Measurements from ENCODE around the gene ATP6V1F. TPM values are rescaled to one million over a fixed set of nuclear protein-coding genes. Genes with fewer than 3 reads are reported as not detected.

ATP6V1F gene
- polyA plus RNA-seq, 3 donors: 327 to 593 (median 511) TPM

DNA sequence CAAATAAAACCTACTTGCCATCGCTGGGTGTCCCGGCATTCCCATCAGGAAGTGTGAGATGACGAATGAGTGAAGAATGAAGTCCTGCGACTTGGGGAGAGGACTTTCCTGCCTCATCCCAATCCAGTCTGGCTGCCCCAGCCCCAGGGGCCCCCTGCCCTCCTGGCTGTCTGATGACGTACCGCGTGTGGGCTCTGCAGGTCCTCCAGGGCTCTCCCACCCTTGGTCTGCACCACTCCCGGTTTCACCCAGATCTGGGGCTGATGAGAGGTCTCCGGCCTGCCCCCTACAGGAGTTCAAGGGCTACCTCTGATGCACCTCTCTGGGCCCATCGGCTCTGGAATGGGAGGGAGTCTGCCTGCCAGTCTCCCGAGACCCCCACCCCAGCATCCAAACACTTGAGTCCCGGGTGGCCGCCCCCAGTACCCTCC, 9.8 kb downstream of the ATP6V1F start:
- H3K4me1 Mint-ChIP-seq: peaks cover 16% of the 10 kb centered on the region
- no peak overlapping the region for H3K4me2 ChIP-seq (replicated peaks; ENCODE audit: extremely low read depth, low read length, poor library complexity, severe bottlenecking)

DNA sequence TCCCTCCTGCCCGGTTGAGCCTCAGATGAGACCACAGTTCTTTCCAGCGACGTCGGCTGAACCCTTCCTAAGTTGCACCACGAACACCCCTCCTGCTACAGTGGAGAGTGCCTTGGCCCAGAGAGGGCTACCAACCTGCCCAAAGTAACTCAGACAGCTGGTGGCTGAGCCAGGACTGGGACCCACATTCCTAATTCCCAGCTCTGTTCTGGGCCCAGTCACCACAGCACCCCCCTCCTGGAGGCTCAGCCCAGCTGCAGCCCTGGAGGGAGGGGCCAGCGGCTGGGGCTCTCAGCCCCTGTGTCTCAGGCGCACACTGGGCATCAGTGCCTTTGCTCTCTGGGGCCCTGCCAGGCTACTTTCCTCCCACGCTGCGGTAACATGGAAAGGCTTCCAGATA, 10.6 kb downstream of the ATP6V1F start:
- Histone ChIP-seq H3K4me3 (replicated peaks in 1 of 3; ENCODE audit: low read depth in 2 of 3, low read length in 3 of 3) (no peak overlapping the region), H3K4me2 (replicated peaks; ENCODE audit: extremely low read depth, low read length, poor library complexity, severe bottlenecking) (no peak overlapping the region), H3K36me3 (replicated peaks in 1 of 2; ENCODE audit: control insufficient read depth in 1 of 2, insufficient read depth in 2 of 2, low read length in 2 of 2) (no peaks in the 10 kb centered on the region), H3K27me3 (ENCODE audit: control insufficient read depth in 2 of 2, insufficient read depth in 2 of 2, low read length in 2 of 2) (peaks cover 2 to 27% of the 10 kb centered on the region in 2 donors), H3K9me3 (replicated peaks in 1 of 2; ENCODE audit: control insufficient read depth in 1 of 2, insufficient read depth in 1 of 2, low read length in 2 of 2) (no peaks in the 10 kb centered on the region), H2AFZ (ENCODE audit: insufficient read depth, low read depth, low read length, poor library complexity, severe bottlenecking) (no peak overlapping the region), H3K27ac (ENCODE audit: low read depth in 1 of 2, low read length in 2 of 2) (no peak overlapping the region), H3K4me1 (ENCODE audit: control insufficient read depth in 1 of 2, insufficient read depth in 2 of 2, low read length in 2 of 2) (peaks cover 7 to 19% of the 10 kb centered on the region in 2 donors), H3K9ac (ENCODE audit: insufficient read depth, low read length, poor library complexity, severe bottlenecking) (no peak overlapping the region), H4K20me1 (ENCODE audit: insufficient read depth, low read length) (peaks cover 27% of the 10 kb centered on the region), H3K79me2 (ENCODE audit: insufficient read depth, low read length) (no peaks in the 10 kb centered on the region)
- Mint-ChIP-seq H3K36me3 (peaks cover 7 to 10% of the 10 kb centered on the region in 2 donors), H3K4me1 (peaks cover 13% of the 10 kb centered on the region), H3K9me3 (peaks cover 0 to 5% (median 2%) of the 10 kb centered on the region in 7 donors), H3K27ac (no peak overlapping the region), H3K4me3 (no peak overlapping the region), H3K27me3 (ENCODE audit: low read depth in 3 of 3) (peaks cover 15 to 36% (median 25%) of the 10 kb centered on the region in 3 donors)
- DNase-seq: no peak
- 91% methylated on average over 6 of the region's 9 CpGs for WGBS (ENCODE audit: insufficient coverage)
- TF ChIP-seq, protein P1, sequence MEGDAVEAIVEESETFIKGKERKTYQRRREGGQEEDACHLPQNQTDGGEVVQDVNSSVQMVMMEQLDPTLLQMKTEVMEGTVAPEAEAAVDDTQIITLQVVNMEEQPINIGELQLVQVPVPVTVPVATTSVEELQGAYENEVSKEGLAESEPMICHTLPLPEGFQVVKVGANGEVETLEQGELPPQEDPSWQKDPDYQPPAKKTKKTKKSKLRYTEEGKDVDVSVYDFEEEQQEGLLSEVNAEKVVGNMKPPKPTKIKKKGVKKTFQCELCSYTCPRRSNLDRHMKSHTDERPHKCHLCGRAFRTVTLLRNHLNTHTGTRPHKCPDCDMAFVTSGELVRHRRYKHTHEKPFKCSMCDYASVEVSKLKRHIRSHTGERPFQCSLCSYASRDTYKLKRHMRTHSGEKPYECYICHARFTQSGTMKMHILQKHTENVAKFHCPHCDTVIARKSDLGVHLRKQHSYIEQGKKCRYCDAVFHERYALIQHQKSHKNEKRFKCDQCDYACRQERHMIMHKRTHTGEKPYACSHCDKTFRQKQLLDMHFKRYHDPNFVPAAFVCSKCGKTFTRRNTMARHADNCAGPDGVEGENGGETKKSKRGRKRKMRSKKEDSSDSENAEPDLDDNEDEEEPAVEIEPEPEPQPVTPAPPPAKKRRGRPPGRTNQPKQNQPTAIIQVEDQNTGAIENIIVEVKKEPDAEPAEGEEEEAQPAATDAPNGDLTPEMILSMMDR (IDR thresholded peaks at IDR 0.05): no peak
- intact Hi-C loops (cut with micrococcal nuclease): no loop called here

More for the DNA sequence above, 9.8 kb downstream of the ATP6V1F start:
- Histone ChIP-seq H3K9me3 (replicated peaks in 1 of 2; ENCODE audit: control insufficient read depth in 1 of 2, insufficient read depth in 1 of 2, low read length in 2 of 2) (no peaks in the 10 kb centered on the region), H4K20me1 (ENCODE audit: insufficient read depth, low read length) (peaks cover 36% of the 10 kb centered on the region), H2AFZ (ENCODE audit: insufficient read depth, low read depth, low read length, poor library complexity, severe bottlenecking) (no peak overlapping the region), H3K27ac (ENCODE audit: low read depth in 1 of 2, low read length in 2 of 2) (no peak overlapping the region), H3K4me1 (ENCODE audit: control insufficient read depth in 1 of 2, insufficient read depth in 2 of 2, low read length in 2 of 2) (peaks cover 7 to 19% of the 10 kb centered on the region in 2 donors), H3K36me3 (replicated peaks in 1 of 2; ENCODE audit: control insufficient read depth in 1 of 2, insufficient read depth in 2 of 2, low read length in 2 of 2) (no peaks in the 10 kb centered on the region), H3K27me3 (ENCODE audit: control insufficient read depth in 2 of 2, insufficient read depth in 2 of 2, low read length in 2 of 2) (peaks cover 2 to 28% of the 10 kb centered on the region in 2 donors), H3K4me3 (replicated peaks in 1 of 3; ENCODE audit: low read depth in 2 of 3, low read length in 3 of 3) (no peak overlapping the region), H3K9ac (ENCODE audit: insufficient read depth, low read length, poor library complexity, severe bottlenecking) (no peak overlapping the region), H3K79me2 (ENCODE audit: insufficient read depth, low read length) (no peaks in the 10 kb centered on the region)
- H3K27me3 Mint-ChIP-seq (ENCODE audit: low read depth in 3 of 3): peaks cover 17 to 41% (median 32%) of the 10 kb centered on the region in 3 donors
- H3K27ac Mint-ChIP-seq: no peak overlapping the region
- TF ChIP-seq, protein P1 (IDR thresholded peaks at IDR 0.05): peak; percentile 13
- WGBS (ENCODE audit: insufficient coverage): 98% methylated on average over 6 of the region's 13 CpGs
- intact Hi-C loops (cut with micrococcal nuclease): no loop called here
- DNase-seq: no peak
- H3K36me3 Mint-ChIP-seq: peaks cover 13 to 15% of the 10 kb centered on the region in 2 donors
- peaks cover 0 to 5% (median 2%) of the 10 kb centered on the region in 7 donors for H3K9me3 Mint-ChIP-seq
- no peak overlapping the region for H3K4me3 Mint-ChIP-seq

Measured in CD14-positive monocyte (primary cell).